MCF 10A (cell line): ENCODE results near the gene HOXC5. TPM values are rescaled to one million over a fixed set of nuclear protein-coding genes. Genes with fewer than 3 reads are reported as not detected.

Source experiments
- BruUV-seq: library from RNA; stranded (reverse); fragments of 400-500 nt; replicated peaks from 2 replicates; lab custom pipeline; 2021; lab: Mats Ljungman, UMichigan
- CTCF ChIA-PET: fragments of 300-600 bp; sonication (Branson Sonifier 250); formaldehyde crosslinking; extraction: SDS; loops from one replicate; lab custom pipeline; 2021; ENCODE audit warnings: antibody characterized with exemption, inconsistent platforms; lab: Yijun Ruan, JAX
- POLR2A ChIA-PET: fragments of 300-600, 350-650 bp; sonication (Branson Sonifier 250); formaldehyde crosslinking; extraction: SDS; loops from one replicate; lab custom pipeline; 2020; ENCODE audit warnings: antibody characterized with exemption, inconsistent platforms; lab: Yijun Ruan, JAX
- DNase-seq: peaks from one replicate; pipeline ENCODE4 v3.0.0-alpha.2; 2018; ENCODE audit not compliant: unreplicated experiment
- H3K27ac Mint-ChIP-seq: one replicate; pipeline ENCODE4 v1.8.0; 2022; ENCODE audit warnings: mild to moderate bottlenecking, low read depth, mixed read lengths; ENCODE audit not compliant: unreplicated experiment
- H3K27me3 Mint-ChIP-seq: one replicate; pipeline ENCODE4 v1.8.0; 2022; ENCODE audit warnings: mixed read lengths; ENCODE audit not compliant: insufficient read depth, unreplicated experiment
- H3K36me3 Mint-ChIP-seq: one replicate; pipeline ENCODE4 v1.8.0; 2022; ENCODE audit warnings: mild to moderate bottlenecking, moderate library complexity, mixed read lengths; ENCODE audit not compliant: insufficient read depth, unreplicated experiment
- H3K4me1 Mint-ChIP-seq: one replicate; pipeline ENCODE4 v1.8.0; 2022; ENCODE audit warnings: mixed read lengths; ENCODE audit not compliant: insufficient read depth, unreplicated experiment
- H3K4me3 Mint-ChIP-seq: one replicate; pipeline ENCODE4 v1.8.0; 2022; ENCODE audit warnings: mild to moderate bottlenecking, moderate library complexity, mixed read lengths; ENCODE audit not compliant: unreplicated experiment
- H3K9me3 Mint-ChIP-seq: one replicate; pipeline ENCODE4 v1.8.0; 2022; ENCODE audit warnings: mixed read lengths; ENCODE audit not compliant: unreplicated experiment
- intact Hi-C: fragments of 100-400 bp; cut with micrococcal nuclease; formaldehyde crosslinking; loops from 2 replicates; pipeline ENCODE4 v1.14.1; 2022
- total RNA-seq: library from RNA; stranded (reverse); gene quantifications from 2 replicates; pipeline ENCODE4 v1.2.3, GENCODE V29; 2022
- TF ChIP-seq, protein P1 (sequence below): fragments of 200-600 bp; IDR thresholded peaks from one replicate; pipeline ENCODE4 v1.8.0; 2022; ENCODE audit warnings: antibody characterized with exemption, mild to moderate bottlenecking; ENCODE audit not compliant: unreplicated experiment

HOXC5 gene
- total RNA-seq, 1 experiment from 2014 or later, result not detected

DNA sequence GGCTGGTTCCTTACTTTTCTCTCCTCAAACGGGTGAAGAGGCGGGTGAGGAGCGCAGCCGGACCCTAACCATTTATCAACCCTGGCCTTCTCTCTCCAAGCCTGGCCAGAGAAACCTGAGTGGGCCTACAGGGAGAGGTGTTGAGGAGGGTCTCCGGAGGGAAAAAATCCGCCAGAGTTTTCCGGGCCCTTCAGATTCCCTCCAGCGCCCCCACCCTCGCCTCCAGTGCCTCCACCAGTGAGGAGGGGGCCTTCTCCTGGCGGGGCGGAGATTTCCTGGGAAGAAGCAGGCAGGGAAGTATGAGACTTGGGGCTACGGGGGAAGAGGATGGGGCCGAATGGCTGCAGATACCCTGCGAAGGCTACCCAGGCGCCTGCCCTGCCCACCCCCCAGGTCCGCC, 1.4 kb upstream of the HOXC5 start:
- ChIA-PET POLR2A (interaction anchor here (0.7 to 2.6 kb wide), 5 partner anchors 15 to 355 kb away, joined by 3 to 31 read pairs (median 4); partner anchors contain the start of gene SMUG1), CTCF (interaction anchor here (0.6 to 9.4 kb wide), 14 partner anchors 8 to 799 kb away, joined by 3 to 233 read pairs (median 5); partner anchors contain the start of genes HOXC8 and SMUG1)
- no peaks in the 10 kb centered on the region for H3K27me3 Mint-ChIP-seq
- intact Hi-C loops, result no loop called here
- peaks cover 5% of the 10 kb centered on the region for H3K4me1 Mint-ChIP-seq
- no peak overlapping the region for H3K4me3 Mint-ChIP-seq
- TF ChIP-seq, protein P1, sequence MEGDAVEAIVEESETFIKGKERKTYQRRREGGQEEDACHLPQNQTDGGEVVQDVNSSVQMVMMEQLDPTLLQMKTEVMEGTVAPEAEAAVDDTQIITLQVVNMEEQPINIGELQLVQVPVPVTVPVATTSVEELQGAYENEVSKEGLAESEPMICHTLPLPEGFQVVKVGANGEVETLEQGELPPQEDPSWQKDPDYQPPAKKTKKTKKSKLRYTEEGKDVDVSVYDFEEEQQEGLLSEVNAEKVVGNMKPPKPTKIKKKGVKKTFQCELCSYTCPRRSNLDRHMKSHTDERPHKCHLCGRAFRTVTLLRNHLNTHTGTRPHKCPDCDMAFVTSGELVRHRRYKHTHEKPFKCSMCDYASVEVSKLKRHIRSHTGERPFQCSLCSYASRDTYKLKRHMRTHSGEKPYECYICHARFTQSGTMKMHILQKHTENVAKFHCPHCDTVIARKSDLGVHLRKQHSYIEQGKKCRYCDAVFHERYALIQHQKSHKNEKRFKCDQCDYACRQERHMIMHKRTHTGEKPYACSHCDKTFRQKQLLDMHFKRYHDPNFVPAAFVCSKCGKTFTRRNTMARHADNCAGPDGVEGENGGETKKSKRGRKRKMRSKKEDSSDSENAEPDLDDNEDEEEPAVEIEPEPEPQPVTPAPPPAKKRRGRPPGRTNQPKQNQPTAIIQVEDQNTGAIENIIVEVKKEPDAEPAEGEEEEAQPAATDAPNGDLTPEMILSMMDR, result no peak
- no peak for DNase-seq
- H3K9me3 Mint-ChIP-seq, result no peaks in the 10 kb centered on the region
- H3K36me3 Mint-ChIP-seq, result peaks cover 20% of the 10 kb centered on the region
- no peak overlapping the region for H3K27ac Mint-ChIP-seq
- no TSS peak for BruUV-seq

DNA sequence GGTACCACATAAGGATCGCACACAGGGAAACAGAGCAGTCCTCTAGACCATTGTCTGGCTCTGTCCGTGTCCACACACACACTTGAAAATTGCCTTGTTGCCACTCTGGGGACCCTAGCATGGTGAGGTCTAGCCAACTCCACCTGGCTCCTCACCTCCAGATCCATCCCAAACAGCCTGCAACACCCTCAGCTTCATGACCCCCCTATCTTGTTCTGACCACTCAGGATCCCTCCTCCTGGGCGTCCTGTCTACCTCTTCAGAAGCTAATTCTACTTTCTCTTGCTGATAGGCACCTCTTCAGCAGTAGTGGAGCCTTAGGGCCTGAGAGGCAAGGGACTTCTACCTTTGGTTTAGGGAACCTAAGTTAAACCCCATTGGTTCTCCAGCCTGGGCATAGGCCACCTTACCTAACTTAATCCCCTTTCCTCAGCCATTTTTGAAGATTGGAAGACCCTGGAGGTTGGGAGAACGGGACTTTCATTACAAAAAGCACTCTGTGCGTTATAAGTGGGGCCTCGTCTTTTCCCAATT, 697 bp upstream of the HOXC5 start:
- ChIA-PET POLR2A (interaction anchor here (0.5 to 2.6 kb wide), 16 partner anchors 8 to 406 kb away, joined by 3 to 31 read pairs (median 4); partner anchors contain the start of genes ATF7, HOXC8 and SMUG1), CTCF (interaction anchor here (0.6 to 9.4 kb wide), 42 partner anchors 9 to 799 kb away, joined by 3 to 233 read pairs (median 4); partner anchors contain the start of genes HOXC4, HOXC8, HOXC9 and SMUG1)
- TF ChIP-seq, protein P1, result no peak
- no peaks in the 10 kb centered on the region for H3K9me3 Mint-ChIP-seq
- H3K36me3 Mint-ChIP-seq, result peaks cover 20% of the 10 kb centered on the region
- no peaks in the 10 kb centered on the region for H3K27me3 Mint-ChIP-seq
- intact Hi-C loops, result loop anchor here (1.0 to 2.0 kb wide), 4 partner anchors 26 to 169 kb away; no protein-coding TSS in a partner anchor
- no peak for DNase-seq
- H3K4me1 Mint-ChIP-seq, result peaks cover 8% of the 10 kb centered on the region
- H3K4me3 Mint-ChIP-seq, result peak overlapping the region; percentile 71
- H3K27ac Mint-ChIP-seq, result no peak overlapping the region
- BruUV-seq, result no TSS peak

DNA sequence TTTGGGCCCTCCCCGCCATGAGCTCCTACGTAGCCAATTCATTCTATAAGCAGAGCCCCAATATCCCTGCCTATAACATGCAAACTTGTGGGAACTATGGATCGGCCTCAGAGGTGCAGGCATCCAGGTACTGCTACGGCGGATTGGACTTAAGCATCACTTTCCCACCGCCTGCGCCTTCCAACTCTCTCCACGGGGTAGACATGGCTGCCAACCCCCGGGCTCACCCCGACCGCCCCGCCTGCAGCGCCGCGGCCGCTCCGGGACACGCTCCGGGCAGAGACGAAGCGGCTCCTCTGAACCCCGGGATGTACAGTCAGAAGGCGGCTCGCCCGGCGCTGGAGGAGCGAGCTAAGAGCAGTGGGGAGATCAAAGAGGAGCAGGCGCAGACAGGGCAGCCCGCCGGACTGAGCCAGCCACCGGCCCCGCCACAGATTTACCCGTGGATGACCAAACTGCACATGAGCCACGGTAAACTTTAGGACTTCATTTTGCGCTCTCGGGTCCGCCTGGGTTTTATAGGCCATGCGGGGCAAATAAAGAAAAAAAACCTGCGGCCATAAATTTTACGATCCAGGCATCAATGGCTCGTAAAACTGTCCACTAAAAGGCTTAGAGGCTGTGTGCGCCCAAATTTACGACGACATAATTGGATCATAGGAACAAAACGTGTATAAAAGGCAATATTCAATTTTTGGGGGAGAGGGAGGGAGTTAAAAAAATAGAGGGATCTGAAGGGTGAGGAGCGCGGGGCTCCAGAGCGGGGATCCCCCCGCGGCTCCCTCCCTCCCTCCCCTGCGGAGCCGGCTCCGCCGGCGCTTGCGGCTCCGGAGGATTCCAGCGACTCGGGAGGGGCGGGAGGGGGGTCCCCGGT, 493 bp downstream of the HOXC5 start:
- Mint-ChIP-seq H3K27me3 (no peaks in the 10 kb centered on the region), H3K9me3 (no peaks in the 10 kb centered on the region), H3K27ac (no peak overlapping the region), H3K4me1 (peaks cover 11% of the 10 kb centered on the region), H3K36me3 (peaks cover 20% of the 10 kb centered on the region), H3K4me3 (peak overlapping the region; percentile 71)
- BruUV-seq, result TSS peak; percentile 11
- intact Hi-C loops, result loop anchor here (2.0 kb wide), 1 partner anchor 93 kb away; no protein-coding TSS in a partner anchor
- ChIA-PET POLR2A (interaction anchor here (0.6 to 2.6 kb wide), 15 partner anchors 10 to 175 kb away, joined by 3 to 31 read pairs (median 5); partner anchors contain the start of genes HOXC8 and SMUG1), CTCF (interaction anchor here (0.6 to 9.4 kb wide), 28 partner anchors 8 to 346 kb away, joined by 3 to 233 read pairs (median 5); partner anchors contain the start of genes HOXC4, HOXC8 and SMUG1)
- peak; percentile 54 for DNase-seq
- TF ChIP-seq, protein P1, result no peak
